Measurements from ENCODE around the gene FRAS1.

DNA sequence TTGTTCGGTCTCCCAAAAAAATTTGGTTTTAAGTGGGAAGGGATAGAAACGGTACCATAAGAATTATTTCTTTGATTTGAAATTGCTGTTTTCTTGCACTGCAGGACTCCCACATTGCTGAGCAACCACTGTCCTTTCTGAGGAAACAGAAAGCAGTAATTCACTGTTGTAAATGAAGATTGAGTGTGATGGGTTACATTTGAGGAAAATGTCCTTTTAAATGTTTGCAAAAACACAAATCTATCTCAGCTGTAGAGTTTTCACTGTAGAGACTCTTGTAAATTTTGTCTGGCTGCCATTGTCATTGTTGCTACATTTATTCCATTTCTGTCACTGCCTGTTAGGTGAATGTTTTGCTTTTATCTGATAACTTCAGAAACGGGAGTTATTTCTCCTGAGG is 105.2 kb downstream of the FRAS1 start:
- TF ChIP-seq, protein P1, sequence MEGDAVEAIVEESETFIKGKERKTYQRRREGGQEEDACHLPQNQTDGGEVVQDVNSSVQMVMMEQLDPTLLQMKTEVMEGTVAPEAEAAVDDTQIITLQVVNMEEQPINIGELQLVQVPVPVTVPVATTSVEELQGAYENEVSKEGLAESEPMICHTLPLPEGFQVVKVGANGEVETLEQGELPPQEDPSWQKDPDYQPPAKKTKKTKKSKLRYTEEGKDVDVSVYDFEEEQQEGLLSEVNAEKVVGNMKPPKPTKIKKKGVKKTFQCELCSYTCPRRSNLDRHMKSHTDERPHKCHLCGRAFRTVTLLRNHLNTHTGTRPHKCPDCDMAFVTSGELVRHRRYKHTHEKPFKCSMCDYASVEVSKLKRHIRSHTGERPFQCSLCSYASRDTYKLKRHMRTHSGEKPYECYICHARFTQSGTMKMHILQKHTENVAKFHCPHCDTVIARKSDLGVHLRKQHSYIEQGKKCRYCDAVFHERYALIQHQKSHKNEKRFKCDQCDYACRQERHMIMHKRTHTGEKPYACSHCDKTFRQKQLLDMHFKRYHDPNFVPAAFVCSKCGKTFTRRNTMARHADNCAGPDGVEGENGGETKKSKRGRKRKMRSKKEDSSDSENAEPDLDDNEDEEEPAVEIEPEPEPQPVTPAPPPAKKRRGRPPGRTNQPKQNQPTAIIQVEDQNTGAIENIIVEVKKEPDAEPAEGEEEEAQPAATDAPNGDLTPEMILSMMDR (conservative IDR thresholded peaks at IDR 0.05; ENCODE audit: low read depth, low read length): no peak
- TF ChIP-seq EZH2 (IDR thresholded peaks at IDR 0.05; ENCODE audit: low read length, unreplicated experiment) (no peak), EZH2phosphoT487 (IDR thresholded peaks at IDR 0.05; ENCODE audit: borderline replicate concordance, low read length) (no peak)

Data from PC-3 (cell line).